Measurements from ENCODE around the gene APH1B.

Gene APH1B

GRCh38 chr15:63308491-63308890 is 31.1 kb downstream of the APH1B start:
- Histone ChIP-seq H3K4me3 (replicated peaks; ENCODE audit: low read depth, low read length) (no peak overlapping the region), H3K27me3 (replicated peaks; ENCODE audit: control insufficient read depth, insufficient read depth, low read length) (no peaks in the 10 kb centered on the region)

GRCh38 chr15:63308947-63309346 is 31.5 kb downstream of the APH1B start:
- DNase-seq (ENCODE audit: extremely low read depth, insufficient read length) = no peak
- H3K36me3 ChIP-seq (ENCODE audit: control insufficient read depth, insufficient read depth, low read length) = peaks cover 1% of the 10 kb centered on the region; the same call in 1 of the 2 replicates
- no peak for TF ChIP-seq CTCF (IDR thresholded peaks at IDR 0.05; ENCODE audit: insufficient read depth, low read length, poor library complexity, severe bottlenecking)
- no peak overlapping the region for H3K4me3 ChIP-seq (replicated peaks; ENCODE audit: low read depth, low read length)
- H3K27me3 ChIP-seq (replicated peaks; ENCODE audit: control insufficient read depth, insufficient read depth, low read length) = no peaks in the 10 kb centered on the region

More at GRCh38 chr15:63308491-63308890, 31.1 kb downstream of the APH1B start:
- H3K36me3 ChIP-seq (ENCODE audit: control insufficient read depth, insufficient read depth, low read length) = peaks cover 1% of the 10 kb centered on the region; the same call in 1 of the 2 replicates
- DNase-seq (ENCODE audit: extremely low read depth, insufficient read length) = no peak
- TF ChIP-seq CTCF (IDR thresholded peaks at IDR 0.05; ENCODE audit: insufficient read depth, low read length, poor library complexity, severe bottlenecking) = no peak

GRCh38 chr15:63310646-63311045 is 33.2 kb downstream of the APH1B start:
- no peak for TF ChIP-seq CTCF (IDR thresholded peaks at IDR 0.05; ENCODE audit: insufficient read depth, low read length, poor library complexity, severe bottlenecking)
- H3K4me3 ChIP-seq (replicated peaks; ENCODE audit: low read depth, low read length) = no peak overlapping the region
- H3K27me3 ChIP-seq (replicated peaks; ENCODE audit: control insufficient read depth, insufficient read depth, low read length) = no peaks in the 10 kb centered on the region
- peaks cover under 1% of the 10 kb centered on the region; the same call in 1 of the 2 replicates for H3K36me3 ChIP-seq (ENCODE audit: control insufficient read depth, insufficient read depth, low read length)
- no peak for DNase-seq (ENCODE audit: extremely low read depth, insufficient read length)

GRCh38 chr15:63312286-63312685 is 34.9 kb downstream of the APH1B start:
- H3K27me3 ChIP-seq (replicated peaks; ENCODE audit: control insufficient read depth, insufficient read depth, low read length) = no peaks in the 10 kb centered on the region
- H3K36me3 ChIP-seq (ENCODE audit: control insufficient read depth, insufficient read depth, low read length) = no peaks in the 10 kb centered on the region
- no peak for DNase-seq (ENCODE audit: extremely low read depth, insufficient read length)
- no peak for TF ChIP-seq CTCF (IDR thresholded peaks at IDR 0.05; ENCODE audit: insufficient read depth, low read length, poor library complexity, severe bottlenecking)
- no peak overlapping the region for H3K4me3 ChIP-seq (replicated peaks; ENCODE audit: low read depth, low read length)

GRCh38 chr15:63313825-63314224 is 36.4 kb downstream of the APH1B start:
- H3K4me3 ChIP-seq (replicated peaks; ENCODE audit: low read depth, low read length) = no peak overlapping the region
- no peak for DNase-seq (ENCODE audit: extremely low read depth, insufficient read length)
- no peak for TF ChIP-seq CTCF (IDR thresholded peaks at IDR 0.05; ENCODE audit: insufficient read depth, low read length, poor library complexity, severe bottlenecking)
- H3K36me3 ChIP-seq (ENCODE audit: control insufficient read depth, insufficient read depth, low read length) = no peaks in the 10 kb centered on the region
- no peaks in the 10 kb centered on the region for H3K27me3 ChIP-seq (replicated peaks; ENCODE audit: control insufficient read depth, insufficient read depth, low read length)

GRCh38 chr15:63314409-63314808 is 37.0 kb downstream of the APH1B start:
- H3K4me3 ChIP-seq (replicated peaks; ENCODE audit: low read depth, low read length) = no peak overlapping the region
- TF ChIP-seq CTCF (IDR thresholded peaks at IDR 0.05; ENCODE audit: insufficient read depth, low read length, poor library complexity, severe bottlenecking) = no peak
- no peaks in the 10 kb centered on the region for H3K27me3 ChIP-seq (replicated peaks; ENCODE audit: control insufficient read depth, insufficient read depth, low read length)
- DNase-seq (ENCODE audit: extremely low read depth, insufficient read length) = no peak
- no peaks in the 10 kb centered on the region for H3K36me3 ChIP-seq (ENCODE audit: control insufficient read depth, insufficient read depth, low read length)

Data from GM06990 (cell line).